Bronchial epithelial cell (primary cell): ENCODE data around the gene ZCWPW2. TPM values are rescaled to one million over a fixed set of nuclear protein-coding genes. Genes with fewer than 3 reads are reported as not detected.

Experiments used
- DNase-seq: peaks from one replicate; pipeline ENCODE4 v3.0.0-alpha.2; 2010; ENCODE audit warnings: low read depth
- FAIRE-seq: peaks from 2 replicates; lab custom pipeline; 2011; peaks lifted over from hg19 to GRCh38; lab: Jason Lieb, UNC
- H3K27me3 ChIP-seq: 2 replicates; pipeline ENCODE4 v1.5.1; 2011; ENCODE audit warnings: low read length; ENCODE audit not compliant: control insufficient read depth, insufficient read depth
- H3K36me3 ChIP-seq: 2 replicates; pipeline ENCODE4 v1.5.1; 2011; ENCODE audit warnings: low read length; ENCODE audit not compliant: control insufficient read depth, insufficient read depth
- H3K4me3 ChIP-seq: 2 replicates; pipeline ENCODE4 v1.5.1; 2011; ENCODE audit warnings: mild to moderate bottlenecking, low read depth, low read length, control low read depth
- total RNA-seq: library from RNA; depleted of rRNA; stranded (reverse); fragments of >200 nt; gene quantifications from 2 replicates; pipeline ENCODE4 v1.2.1, GENCODE V29; 2014
- TF ChIP-seq, protein P1 (sequence below): IDR thresholded peaks from 2 replicates; pipeline ENCODE4 v1.5.1; 2011; ENCODE audit warnings: mild to moderate bottlenecking, moderate library complexity, low read length, control low read depth, inconsistent platforms; ENCODE audit not compliant: insufficient read depth, severe bottlenecking

ZCWPW2 gene
- total RNA-seq, 1 donor from 2014 or later = not detected

- FAIRE-seq = no peak
- TF ChIP-seq, protein P1, sequence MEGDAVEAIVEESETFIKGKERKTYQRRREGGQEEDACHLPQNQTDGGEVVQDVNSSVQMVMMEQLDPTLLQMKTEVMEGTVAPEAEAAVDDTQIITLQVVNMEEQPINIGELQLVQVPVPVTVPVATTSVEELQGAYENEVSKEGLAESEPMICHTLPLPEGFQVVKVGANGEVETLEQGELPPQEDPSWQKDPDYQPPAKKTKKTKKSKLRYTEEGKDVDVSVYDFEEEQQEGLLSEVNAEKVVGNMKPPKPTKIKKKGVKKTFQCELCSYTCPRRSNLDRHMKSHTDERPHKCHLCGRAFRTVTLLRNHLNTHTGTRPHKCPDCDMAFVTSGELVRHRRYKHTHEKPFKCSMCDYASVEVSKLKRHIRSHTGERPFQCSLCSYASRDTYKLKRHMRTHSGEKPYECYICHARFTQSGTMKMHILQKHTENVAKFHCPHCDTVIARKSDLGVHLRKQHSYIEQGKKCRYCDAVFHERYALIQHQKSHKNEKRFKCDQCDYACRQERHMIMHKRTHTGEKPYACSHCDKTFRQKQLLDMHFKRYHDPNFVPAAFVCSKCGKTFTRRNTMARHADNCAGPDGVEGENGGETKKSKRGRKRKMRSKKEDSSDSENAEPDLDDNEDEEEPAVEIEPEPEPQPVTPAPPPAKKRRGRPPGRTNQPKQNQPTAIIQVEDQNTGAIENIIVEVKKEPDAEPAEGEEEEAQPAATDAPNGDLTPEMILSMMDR = no peak
Observed at GRCh38 chr3:28504976-28505375, 156.5 kb downstream of the ZCWPW2 start.

DNA sequence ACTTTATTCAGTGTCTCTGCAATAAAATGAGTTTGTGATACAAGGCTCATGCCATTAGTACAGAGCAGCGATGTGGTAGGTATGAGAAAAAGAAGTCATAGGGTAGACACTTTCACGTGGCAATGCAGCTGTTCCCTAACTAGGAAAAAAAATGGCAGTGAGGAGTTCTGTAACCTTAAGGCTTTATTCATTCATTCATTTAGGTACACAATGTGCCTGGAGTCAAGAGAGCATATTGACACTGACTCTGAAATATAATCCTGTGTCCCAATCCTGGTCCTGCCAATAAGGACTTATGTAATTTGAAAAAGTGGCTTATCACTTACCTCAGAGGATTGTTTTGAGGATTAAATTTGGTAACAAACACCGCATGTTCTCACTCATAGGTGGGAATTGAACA lies 173.1 kb downstream of the ZCWPW2 start:
- no peaks in the 10 kb centered on the region for H3K36me3 ChIP-seq
- no peak for FAIRE-seq
- TF ChIP-seq, protein P1 = no peak
- no peak for DNase-seq
- no peak overlapping the region for H3K4me3 ChIP-seq
- no peaks in the 10 kb centered on the region for H3K27me3 ChIP-seq

More at GRCh38 chr3:28504976-28505375, 156.5 kb downstream of the ZCWPW2 start:
- Histone ChIP-seq H3K4me3 (no peak overlapping the region), H3K27me3 (no peaks in the 10 kb centered on the region), H3K36me3 (no peaks in the 10 kb centered on the region)
- DNase-seq = no peak

DNA sequence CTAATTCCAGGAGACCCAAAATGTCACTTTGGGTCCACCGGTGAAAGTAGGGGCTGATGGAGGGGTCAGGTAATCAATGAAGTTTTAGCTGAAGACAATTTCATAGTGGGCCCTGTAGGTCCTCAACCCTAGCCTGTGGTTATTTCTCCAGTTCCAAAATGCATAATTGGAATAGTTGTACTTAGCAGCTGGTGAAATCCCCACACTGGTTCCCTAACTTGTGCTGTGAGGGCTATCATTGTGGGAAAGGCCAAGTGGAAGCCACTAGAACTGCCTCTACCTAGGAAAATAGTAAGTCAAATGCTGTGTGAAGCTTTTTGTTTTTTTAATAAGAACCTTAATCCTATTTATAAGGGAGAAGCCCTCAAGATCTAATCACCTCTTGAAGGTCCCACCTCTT lies 193.8 kb downstream of the ZCWPW2 start:
- no peak overlapping the region for H3K4me3 ChIP-seq
- TF ChIP-seq, protein P1 = no peak
- H3K36me3 ChIP-seq = no peaks in the 10 kb centered on the region
- DNase-seq (no peak), FAIRE-seq (no peak)
- H3K27me3 ChIP-seq = no peaks in the 10 kb centered on the region

DNA sequence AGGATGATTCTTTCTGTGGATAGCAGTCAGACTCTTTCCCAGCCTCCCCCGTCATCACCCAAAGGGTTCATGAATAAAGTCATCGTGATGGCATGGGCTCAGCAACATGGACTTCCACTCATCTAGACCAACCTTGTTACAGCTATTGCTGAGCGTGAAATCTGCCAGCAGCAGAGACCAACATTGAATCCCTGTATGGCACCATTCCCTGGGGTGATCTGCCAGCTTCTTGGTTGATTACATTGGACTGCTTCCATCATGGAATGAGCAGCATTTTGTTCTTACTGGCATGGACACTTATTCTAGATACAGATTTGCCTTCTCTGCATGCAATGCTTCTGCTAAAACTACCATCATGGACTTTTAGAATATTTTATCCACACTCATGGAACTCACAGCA lies 195.7 kb downstream of the ZCWPW2 start:
- DNase-seq (no peak), FAIRE-seq (peak; percentile 58)
- H3K27me3 ChIP-seq = no peaks in the 10 kb centered on the region
- H3K36me3 ChIP-seq = no peaks in the 10 kb centered on the region
- TF ChIP-seq, protein P1 = no peak
- H3K4me3 ChIP-seq = no peak overlapping the region

- DNase-seq = no peak
- Histone ChIP-seq H3K4me3 (no peak overlapping the region), H3K36me3 (no peaks in the 10 kb centered on the region), H3K27me3 (no peaks in the 10 kb centered on the region)
- FAIRE-seq = no peak
- TF ChIP-seq, protein P1 = no peak
Observed at GRCh38 chr3:28544831-28545230, 196.3 kb downstream of the ZCWPW2 start.

DNA sequence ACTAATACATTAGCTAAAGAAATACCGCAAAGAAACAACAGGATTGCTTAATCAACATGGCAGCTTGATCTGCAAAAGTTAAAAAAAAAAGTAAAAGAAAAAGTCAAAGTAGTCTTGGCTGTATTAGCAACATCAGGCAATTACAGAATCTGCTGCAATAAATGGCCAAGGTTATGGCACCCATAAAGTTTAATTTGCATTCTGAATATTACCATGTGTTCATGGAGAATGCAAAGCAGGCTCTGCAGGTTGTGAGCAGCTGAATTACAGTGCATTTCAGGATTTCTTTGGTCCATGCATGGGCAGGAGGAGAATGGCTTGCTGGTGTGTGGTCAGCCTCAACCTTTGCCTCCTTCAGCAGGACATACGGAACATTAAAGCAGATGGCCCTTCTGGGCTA lies 199.2 kb downstream of the ZCWPW2 start:
- Histone ChIP-seq H3K27me3 (no peaks in the 10 kb centered on the region), H3K4me3 (no peak overlapping the region), H3K36me3 (no peaks in the 10 kb centered on the region)
- TF ChIP-seq, protein P1 = no peak
- no peak for FAIRE-seq
- DNase-seq = no peak
